ENCODE results near the gene ZNFX1.
"Not testable (repeated sequence)": the region's sequence is repeated elsewhere in the genome, so short reads cannot be mapped to it uniquely, and the experiment has no call there.

Gene ZNFX1

DNA sequence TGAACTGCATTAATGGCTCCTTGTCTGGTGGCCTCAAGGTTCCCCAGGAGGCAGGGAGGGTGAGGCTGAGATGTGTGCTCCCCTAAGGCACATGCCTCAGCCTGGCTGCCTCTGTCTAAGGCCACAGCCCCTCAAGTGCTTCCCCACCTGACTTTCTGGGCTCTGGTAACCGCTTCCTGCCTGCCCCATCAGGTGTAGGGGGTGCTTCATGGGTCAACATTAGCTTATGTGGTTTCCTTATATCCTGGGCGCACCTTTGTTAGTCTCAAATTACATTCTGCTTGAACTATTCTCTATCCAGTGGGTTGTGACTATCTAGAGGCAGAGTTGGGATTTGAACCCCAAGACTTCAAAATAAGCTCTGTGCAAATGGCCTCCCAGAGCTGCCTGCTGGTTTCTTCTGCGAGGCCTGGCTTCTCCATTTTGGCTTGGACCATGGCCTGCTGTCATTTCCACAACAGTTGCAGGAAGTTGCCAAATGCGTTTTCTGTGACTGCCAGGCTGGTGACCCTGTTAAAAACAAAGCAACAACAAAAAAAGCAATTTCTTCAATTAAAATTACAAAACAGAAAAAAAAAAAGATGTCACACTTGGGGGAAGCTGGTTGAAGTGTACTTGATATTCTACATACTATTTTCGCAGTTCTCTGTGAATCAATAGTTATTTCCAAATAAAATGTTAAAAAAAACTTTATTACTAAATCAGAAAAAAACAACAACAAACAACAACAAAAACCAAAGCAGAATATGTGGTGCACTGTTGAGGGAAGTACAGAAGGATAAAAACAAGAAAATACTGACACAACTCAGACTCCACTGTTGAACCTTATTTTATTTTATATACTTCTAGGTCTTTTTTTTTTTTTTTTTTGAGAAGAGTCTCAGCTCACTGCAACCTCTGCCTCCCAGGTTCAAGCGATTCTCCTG lies 20.0 kb upstream of the ZNFX1 start:
- TF ChIP-seq, protein P1, sequence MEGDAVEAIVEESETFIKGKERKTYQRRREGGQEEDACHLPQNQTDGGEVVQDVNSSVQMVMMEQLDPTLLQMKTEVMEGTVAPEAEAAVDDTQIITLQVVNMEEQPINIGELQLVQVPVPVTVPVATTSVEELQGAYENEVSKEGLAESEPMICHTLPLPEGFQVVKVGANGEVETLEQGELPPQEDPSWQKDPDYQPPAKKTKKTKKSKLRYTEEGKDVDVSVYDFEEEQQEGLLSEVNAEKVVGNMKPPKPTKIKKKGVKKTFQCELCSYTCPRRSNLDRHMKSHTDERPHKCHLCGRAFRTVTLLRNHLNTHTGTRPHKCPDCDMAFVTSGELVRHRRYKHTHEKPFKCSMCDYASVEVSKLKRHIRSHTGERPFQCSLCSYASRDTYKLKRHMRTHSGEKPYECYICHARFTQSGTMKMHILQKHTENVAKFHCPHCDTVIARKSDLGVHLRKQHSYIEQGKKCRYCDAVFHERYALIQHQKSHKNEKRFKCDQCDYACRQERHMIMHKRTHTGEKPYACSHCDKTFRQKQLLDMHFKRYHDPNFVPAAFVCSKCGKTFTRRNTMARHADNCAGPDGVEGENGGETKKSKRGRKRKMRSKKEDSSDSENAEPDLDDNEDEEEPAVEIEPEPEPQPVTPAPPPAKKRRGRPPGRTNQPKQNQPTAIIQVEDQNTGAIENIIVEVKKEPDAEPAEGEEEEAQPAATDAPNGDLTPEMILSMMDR (conservative IDR thresholded peaks at IDR 0.05; ENCODE audit: low read depth, low read length) = no peak
- Histone ChIP-seq H3K79me2 (ENCODE audit: insufficient read depth, low read depth) (no peaks in the 10 kb centered on the region), H3K36me3 (ENCODE audit: insufficient read depth) (no peaks in the 10 kb centered on the region), H3K4me3 (IDR thresholded peaks at IDR 0.05; ENCODE audit: insufficient read depth, low read depth, low read length) (no peak overlapping the region), H3K4me1 (ENCODE audit: low read depth, poor library complexity, severe bottlenecking) (no peaks in the 10 kb centered on the region), H2AFZ (ENCODE audit: low read depth) (no peak overlapping the region), H3K9ac (no peak overlapping the region), H3K4me2 (no peak overlapping the region), H3K27me3 (ENCODE audit: insufficient read depth, low read depth) (no peaks in the 10 kb centered on the region), H4K20me1 (ENCODE audit: insufficient read depth) (no peaks in the 10 kb centered on the region), H3K27ac (no peak overlapping the region)

GRCh38 chr20:49294002-49294654 lies 16.3 kb upstream of the ZNFX1 start:
- not testable (repeated sequence) for H3K9ac ChIP-seq; H3K4me3 ChIP-seq (IDR thresholded peaks at IDR 0.05; ENCODE audit: insufficient read depth, low read depth, low read length); H3K36me3 ChIP-seq (ENCODE audit: insufficient read depth); H3K27ac ChIP-seq; H3K4me2 ChIP-seq; H2AFZ ChIP-seq (ENCODE audit: low read depth); H3K27me3 ChIP-seq (ENCODE audit: insufficient read depth, low read depth); H3K4me1 ChIP-seq (ENCODE audit: low read depth, poor library complexity, severe bottlenecking); H4K20me1 ChIP-seq (ENCODE audit: insufficient read depth); H3K79me2 ChIP-seq (ENCODE audit: insufficient read depth, low read depth)

DNA sequence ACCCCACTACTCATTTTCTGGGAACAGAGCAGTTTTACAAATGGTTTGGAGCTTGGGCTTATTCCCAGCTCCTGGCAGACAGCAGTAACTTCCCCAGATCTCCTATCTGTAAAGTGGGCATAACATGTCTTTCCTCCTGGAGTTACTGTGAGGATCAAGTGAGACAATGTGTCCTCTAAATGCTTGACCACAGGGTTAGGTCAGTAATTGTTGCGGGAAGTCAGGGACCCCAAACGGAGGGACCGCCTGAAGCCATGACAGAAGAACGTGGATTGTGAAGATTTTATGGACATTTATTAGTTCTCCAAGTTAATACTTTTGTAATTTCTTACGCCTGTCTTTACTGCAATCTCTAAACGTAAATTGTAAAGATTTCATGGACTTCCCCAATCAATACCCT lies 15.3 kb upstream of the ZNFX1 start:
- Histone ChIP-seq H3K79me2 (ENCODE audit: insufficient read depth, low read depth) (no peaks in the 10 kb centered on the region), H3K4me1 (ENCODE audit: low read depth, poor library complexity, severe bottlenecking) (no peaks in the 10 kb centered on the region), H3K4me2 (no peak overlapping the region), H3K9ac (no peak overlapping the region), H3K27me3 (ENCODE audit: insufficient read depth, low read depth) (no peaks in the 10 kb centered on the region), H3K27ac (no peak overlapping the region), H3K4me3 (IDR thresholded peaks at IDR 0.05; ENCODE audit: insufficient read depth, low read depth, low read length) (no peak overlapping the region), H2AFZ (ENCODE audit: low read depth) (no peak overlapping the region), H3K36me3 (ENCODE audit: insufficient read depth) (peaks cover 14% of the 10 kb centered on the region; the same call in 1 of the 2 replicates), H4K20me1 (ENCODE audit: insufficient read depth) (peaks cover 20% of the 10 kb centered on the region)
- TF ChIP-seq, protein P1 (conservative IDR thresholded peaks at IDR 0.05; ENCODE audit: low read depth, low read length) = no peak

DNA sequence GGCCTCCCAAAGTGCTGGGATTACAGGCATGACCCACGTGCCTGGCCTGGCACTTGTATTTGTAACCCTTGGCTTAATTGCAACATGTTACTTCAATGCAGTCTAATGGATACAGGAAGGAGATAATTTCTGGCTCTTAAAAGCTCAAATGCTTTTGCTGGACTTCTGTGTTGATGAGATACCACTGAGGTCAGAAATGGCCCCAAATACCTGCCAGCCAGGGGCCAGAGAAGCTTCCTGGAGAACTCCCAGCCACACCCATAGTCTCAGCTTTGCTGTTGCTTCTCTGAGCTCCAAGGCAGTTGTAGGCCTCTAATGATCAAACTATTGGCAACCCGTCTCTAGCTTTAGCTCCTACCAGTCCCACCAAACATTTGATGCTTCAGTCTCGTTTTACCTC lies 14.2 kb upstream of the ZNFX1 start:
- no peaks in the 10 kb centered on the region for H3K4me1 ChIP-seq (ENCODE audit: low read depth, poor library complexity, severe bottlenecking)
- no peak overlapping the region for H3K9ac ChIP-seq
- H3K79me2 ChIP-seq (ENCODE audit: insufficient read depth, low read depth) = peaks cover 2% of the 10 kb centered on the region; the same call in 1 of the 2 replicates
- H4K20me1 ChIP-seq (ENCODE audit: insufficient read depth) = peaks cover 23% of the 10 kb centered on the region
- peaks cover 21% of the 10 kb centered on the region; the same call in 1 of the 2 replicates for H3K36me3 ChIP-seq (ENCODE audit: insufficient read depth)
- TF ChIP-seq, protein P1 (conservative IDR thresholded peaks at IDR 0.05; ENCODE audit: low read depth, low read length) = no peak
- no peak overlapping the region for H3K4me3 ChIP-seq (IDR thresholded peaks at IDR 0.05; ENCODE audit: insufficient read depth, low read depth, low read length)
- H3K27me3 ChIP-seq (ENCODE audit: insufficient read depth, low read depth) = no peaks in the 10 kb centered on the region
- H2AFZ ChIP-seq (ENCODE audit: low read depth) = no peak overlapping the region
- no peak overlapping the region for H3K27ac ChIP-seq
- H3K4me2 ChIP-seq = no peak overlapping the region

All from KMS-11 (cell line).